BLaER1 (cell line): Measurements from ENCODE around the gene SHBG.
A peak's percentile ranks its signal among the peaks of the same experiment; 100 is the strongest.

Experiments
- H3K27ac ChIP-seq: shearing (Covaris generic); formaldehyde crosslinking; 2 replicates; pipeline ENCODE4 v1.8.1; 2022
- H3K27me3 ChIP-seq: shearing (Covaris generic); formaldehyde crosslinking; 2 replicates; pipeline ENCODE4 v1.8.1; 2022
- H3K36me3 ChIP-seq: shearing (Covaris generic); formaldehyde crosslinking; 2 replicates; pipeline ENCODE4 v1.8.1; 2022
- H3K4me1 ChIP-seq: shearing (Covaris generic); formaldehyde crosslinking; 2 replicates; pipeline ENCODE4 v1.8.1; 2022
- H3K4me2 ChIP-seq: shearing (Covaris generic); formaldehyde crosslinking; 2 replicates; pipeline ENCODE4 v1.8.1; 2022
- H3K4me3 ChIP-seq: shearing (Covaris generic); formaldehyde crosslinking; 2 replicates; pipeline ENCODE4 v1.8.1; 2022
- H3K9ac ChIP-seq: shearing (Covaris generic); formaldehyde crosslinking; 2 replicates; pipeline ENCODE4 v1.8.1; 2022
- H3K9me3 ChIP-seq: shearing (Covaris generic); formaldehyde crosslinking; 2 replicates; pipeline ENCODE4 v1.8.1; 2022
- H4K20me1 ChIP-seq: shearing (Covaris generic); formaldehyde crosslinking; 2 replicates; pipeline ENCODE4 v1.8.1; 2022
- Cebpa-rat ChIP-seq: shearing (Covaris generic); IDR thresholded peaks from 2 replicates; pipeline ENCODE4 v1.8.1; 2022

The SHBG gene

DNA sequence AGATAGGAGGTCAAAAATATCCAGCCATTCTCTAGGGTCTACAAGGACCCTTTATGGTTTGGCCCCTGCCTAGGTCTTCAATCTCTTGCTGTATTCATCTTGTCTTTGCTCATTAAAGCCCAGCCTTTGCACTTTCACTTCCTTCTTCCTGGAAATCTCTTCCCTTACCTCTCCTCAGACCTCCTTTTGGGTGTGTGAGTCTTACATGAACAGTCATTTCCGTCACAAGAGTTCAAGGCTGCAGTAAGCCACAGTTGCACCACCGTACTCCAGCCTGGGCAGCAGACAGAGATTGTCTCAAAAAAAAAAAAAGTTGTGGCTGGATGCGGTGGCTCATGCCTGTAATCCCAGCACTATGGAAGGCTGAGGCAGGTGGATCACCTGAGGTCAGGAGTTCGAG, 14.8 kb downstream of the SHBG start:
- no peak overlapping the region for H3K9ac ChIP-seq
- peaks cover 9% of the 10 kb centered on the region; the same call in 1 of the 2 replicates for H3K4me1 ChIP-seq
- H3K4me2 ChIP-seq: peak overlapping the region; percentile 27
- H4K20me1 ChIP-seq: no peaks in the 10 kb centered on the region
- no peak overlapping the region for H3K27ac ChIP-seq
- H3K9me3 ChIP-seq: no peaks in the 10 kb centered on the region
- H3K36me3 ChIP-seq: no peaks in the 10 kb centered on the region
- no peak for TF ChIP-seq Cebpa-rat
- no peak overlapping the region for H3K4me3 ChIP-seq
- H3K27me3 ChIP-seq: peaks cover 12% of the 10 kb centered on the region

DNA sequence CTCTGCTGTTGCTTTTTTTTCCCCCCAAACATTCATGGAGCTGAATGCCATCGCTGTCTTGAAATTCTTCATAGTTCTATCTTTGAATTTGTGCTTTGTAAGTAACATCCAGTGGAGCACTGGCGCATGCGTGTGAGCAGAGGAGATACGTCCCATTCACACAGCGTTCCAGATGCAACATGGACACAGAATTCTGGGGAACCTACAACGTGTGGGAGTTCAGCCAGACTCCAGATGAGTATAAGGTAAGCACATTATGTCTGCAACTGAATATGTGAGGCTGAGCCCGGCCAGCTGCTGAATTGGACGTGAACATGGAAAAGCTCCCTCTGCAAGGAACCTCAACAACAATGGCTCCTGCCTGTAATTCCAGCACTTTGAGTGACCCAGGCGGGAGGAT, 16.5 kb downstream of the SHBG start:
- Histone ChIP-seq H3K4me1 (peaks cover 24% of the 10 kb centered on the region), H3K9me3 (no peaks in the 10 kb centered on the region), H3K9ac (no peak overlapping the region), H4K20me1 (peaks cover 11% of the 10 kb centered on the region), H3K4me3 (no peak overlapping the region), H3K27ac (no peak overlapping the region), H3K27me3 (peaks cover 29% of the 10 kb centered on the region), H3K4me2 (no peak overlapping the region), H3K36me3 (no peaks in the 10 kb centered on the region)
- TF ChIP-seq Cebpa-rat: no peak

DNA sequence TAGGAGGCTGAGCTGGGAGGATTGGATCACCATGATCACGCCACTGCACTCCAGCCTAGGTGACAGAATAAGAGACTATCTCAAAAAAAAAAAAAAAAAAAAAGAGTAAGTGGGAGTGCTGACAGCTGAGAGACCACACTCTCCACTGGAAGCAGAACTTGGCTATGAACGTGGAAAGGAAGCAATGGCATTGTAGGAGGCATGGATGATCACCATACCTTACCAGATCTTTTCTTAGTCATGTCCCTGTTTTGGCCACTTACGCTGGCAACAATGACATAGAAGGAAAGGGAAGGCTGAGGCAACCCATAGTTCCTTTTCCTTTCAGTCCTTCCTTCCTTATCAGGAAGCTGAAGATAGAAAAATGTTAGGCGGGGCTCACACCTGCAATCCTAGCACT, 17.1 kb downstream of the SHBG start:
- H3K4me3 ChIP-seq: no peak overlapping the region
- H3K4me2 ChIP-seq: no peak overlapping the region
- H4K20me1 ChIP-seq: peaks cover 17% of the 10 kb centered on the region
- H3K9ac ChIP-seq: no peak overlapping the region
- H3K4me1 ChIP-seq: peaks cover 29% of the 10 kb centered on the region
- TF ChIP-seq Cebpa-rat: no peak
- no peaks in the 10 kb centered on the region for H3K9me3 ChIP-seq
- peaks cover 35% of the 10 kb centered on the region for H3K27me3 ChIP-seq
- no peaks in the 10 kb centered on the region for H3K36me3 ChIP-seq
- no peak overlapping the region for H3K27ac ChIP-seq

DNA sequence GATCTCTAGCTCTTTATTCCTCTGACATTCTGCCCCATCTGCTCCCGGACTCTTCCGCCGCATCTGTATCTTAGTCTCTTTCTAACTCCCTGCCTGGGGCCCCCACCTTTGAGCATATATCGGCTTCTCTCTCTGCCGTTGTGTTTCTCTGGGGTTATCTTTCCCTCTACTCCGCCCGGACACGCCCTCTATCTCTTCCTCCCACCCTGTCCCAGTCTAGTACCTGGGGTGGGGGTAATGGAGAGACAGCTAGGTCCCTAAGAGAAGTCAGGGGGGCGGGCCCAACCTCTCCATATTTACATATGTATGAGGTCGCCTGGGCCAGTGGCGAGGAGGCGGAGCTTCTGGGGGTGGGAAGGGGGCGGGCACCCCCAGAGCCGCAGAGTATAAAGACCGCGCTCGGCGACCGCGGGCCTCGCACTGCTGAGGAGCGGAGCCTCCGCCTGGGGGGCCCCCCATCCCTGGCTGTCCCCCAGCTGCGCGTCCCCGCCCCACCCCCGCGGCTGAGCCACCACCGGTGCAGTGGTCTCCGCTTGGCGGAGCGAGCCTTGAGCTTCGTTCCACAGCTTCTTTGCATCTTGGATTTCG, 20.7 kb downstream of the SHBG start, which contains the start of gene ATP1B2:
Gene ATP1B2 (plus strand): TSS at position 418 of the 588 bp plus-strand sequence. CDS start 593 bp downstream, outside the sequence.
- no peak for TF ChIP-seq Cebpa-rat
- Histone ChIP-seq H3K4me3 (peak within 1 kb of the TSS; percentile 58), H3K27ac (no peak within 1 kb of the TSS), H3K36me3 (no peaks in the 10 kb centered on the region), H4K20me1 (peaks cover 30% of the 10 kb centered on the region), H3K4me2 (peak within 1 kb of the TSS; percentile 92), H3K9me3 (no peaks in the 10 kb centered on the region), H3K4me1 (peaks cover 27% of the 10 kb centered on the region), H3K27me3 (peaks cover 69% of the 10 kb centered on the region), H3K9ac (no peak within 1 kb of the TSS)

DNA sequence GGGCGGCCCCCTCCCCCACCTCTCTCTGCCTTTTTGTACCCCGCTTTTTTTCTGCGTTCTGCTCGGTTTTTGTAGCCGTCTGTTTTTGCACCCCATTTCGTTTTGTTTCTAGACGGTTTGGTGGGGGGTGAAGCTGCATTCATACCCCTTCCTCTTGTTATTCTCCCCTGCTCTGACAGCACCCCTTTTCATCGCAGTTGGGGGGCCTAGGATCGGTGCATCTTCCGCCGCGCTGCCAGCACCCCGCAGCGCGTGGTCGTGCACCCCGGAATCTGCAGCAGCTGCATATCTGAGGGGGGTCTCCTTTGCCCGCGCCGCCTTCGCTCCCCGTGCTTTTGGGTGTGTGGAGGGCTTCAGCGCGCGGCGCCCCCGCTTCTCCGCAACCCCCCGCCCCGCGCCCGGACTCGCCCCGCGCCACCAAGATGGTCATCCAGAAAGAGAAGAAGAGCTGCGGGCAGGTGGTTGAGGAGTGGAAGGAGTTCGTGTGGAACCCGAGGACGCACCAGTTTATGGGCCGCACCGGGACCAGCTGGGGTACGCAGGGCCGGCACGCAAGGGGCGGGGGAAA, 21.2 kb downstream of the SHBG start:
- Histone ChIP-seq H3K4me1 (peaks cover 28% of the 10 kb centered on the region), H4K20me1 (peaks cover 30% of the 10 kb centered on the region), H3K9ac (no peak overlapping the region), H3K4me3 (peak overlapping the region; percentile 58), H3K36me3 (no peaks in the 10 kb centered on the region), H3K27ac (no peak overlapping the region), H3K27me3 (peaks cover 69% of the 10 kb centered on the region), H3K4me2 (peak overlapping the region; percentile 92), H3K9me3 (no peaks in the 10 kb centered on the region)
- no peak for TF ChIP-seq Cebpa-rat

DNA sequence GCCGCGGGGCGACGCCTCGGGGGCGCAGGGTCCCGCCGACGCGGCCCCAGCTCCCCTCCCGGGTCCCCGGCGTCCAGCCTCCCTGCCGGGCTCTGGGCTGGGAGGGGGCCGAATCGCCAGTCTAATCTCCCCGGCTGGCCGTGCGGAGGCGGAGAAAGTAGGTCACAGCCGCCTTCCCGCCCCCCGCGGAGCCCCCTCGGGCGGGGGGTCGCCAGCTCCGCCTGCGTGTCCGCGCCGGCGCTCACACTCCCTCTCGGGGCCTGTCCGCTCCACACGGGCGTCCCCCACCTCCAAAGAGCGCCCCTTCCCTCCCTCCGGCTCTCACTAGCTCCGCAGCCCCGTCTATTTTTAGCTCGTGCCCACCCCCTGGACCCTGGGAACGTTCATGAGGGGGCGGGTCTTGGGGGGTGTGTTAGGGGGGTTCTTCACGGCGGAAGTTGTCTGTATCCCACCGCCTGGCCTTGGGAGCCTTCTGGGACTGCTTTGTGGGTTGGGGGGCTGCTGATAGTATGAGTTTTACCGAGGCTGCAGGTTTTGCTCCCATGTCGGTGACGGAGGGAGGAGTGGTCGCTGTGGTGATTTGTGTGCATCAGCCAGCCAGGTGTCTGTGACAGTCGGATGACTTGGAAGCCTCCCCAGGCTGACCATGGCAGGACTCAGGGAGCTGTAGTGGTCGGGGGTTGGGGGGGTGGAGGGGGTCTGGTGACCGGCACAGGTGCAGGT, 21.9 kb downstream of the SHBG start:
- H3K36me3 ChIP-seq: no peaks in the 10 kb centered on the region
- H3K4me3 ChIP-seq: peak overlapping the region; percentile 58
- peaks cover 30% of the 10 kb centered on the region for H4K20me1 ChIP-seq
- no peaks in the 10 kb centered on the region for H3K9me3 ChIP-seq
- no peak overlapping the region for H3K27ac ChIP-seq
- peaks cover 69% of the 10 kb centered on the region for H3K27me3 ChIP-seq
- TF ChIP-seq Cebpa-rat: no peak
- H3K4me1 ChIP-seq: peaks cover 28% of the 10 kb centered on the region
- H3K4me2 ChIP-seq: peak overlapping the region; percentile 92
- no peak overlapping the region for H3K9ac ChIP-seq

DNA sequence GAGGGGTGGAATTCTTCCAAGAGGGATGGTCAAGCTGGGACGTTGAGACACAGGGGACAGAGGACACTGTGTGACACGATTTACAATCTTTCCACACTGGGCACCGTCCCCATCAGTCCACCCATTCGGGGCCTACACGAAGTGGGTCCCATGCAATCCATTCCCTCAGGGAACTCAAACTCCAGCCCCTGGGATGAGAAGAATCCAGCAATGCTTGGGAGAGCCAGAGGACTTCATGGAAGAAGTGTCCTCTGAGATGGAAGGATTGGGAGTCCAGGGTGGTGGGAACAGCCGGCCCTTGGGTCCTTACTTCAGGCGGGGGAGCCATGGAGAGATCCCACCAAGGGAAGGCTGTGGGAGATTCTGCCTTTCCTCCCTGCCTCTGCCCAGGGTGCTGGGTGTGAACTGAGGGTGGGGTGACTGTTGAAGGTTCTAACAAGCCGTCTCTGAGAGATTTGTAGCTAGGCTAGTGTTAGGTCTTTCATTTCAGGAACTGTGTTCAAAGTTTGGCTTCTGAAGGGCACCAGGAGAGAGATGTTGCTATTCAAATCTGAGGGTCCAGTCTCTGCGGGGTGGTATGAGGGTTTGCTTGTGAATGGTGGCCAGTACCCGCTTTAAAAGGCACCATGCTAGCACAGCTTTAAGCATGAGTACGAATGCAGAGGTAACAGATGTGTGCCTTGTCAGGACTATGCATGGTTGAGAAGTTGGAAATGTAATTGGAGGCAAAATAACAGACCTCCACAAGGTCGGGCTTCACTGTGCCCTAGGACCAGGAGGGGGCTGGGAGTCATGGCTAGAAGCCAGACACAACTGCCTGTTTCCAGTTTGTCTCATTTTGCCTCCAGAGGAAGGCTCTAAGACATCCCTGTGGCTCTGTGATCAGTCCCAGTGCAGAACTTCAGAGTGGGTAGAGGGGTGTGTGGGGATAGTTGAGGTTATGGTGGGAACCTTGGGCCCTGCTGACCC, 22.7 kb downstream of the SHBG start:
- Histone ChIP-seq H3K4me2 (no peak overlapping the region), H3K4me3 (no peak overlapping the region), H3K9ac (no peak overlapping the region), H3K9me3 (no peaks in the 10 kb centered on the region), H3K27me3 (peaks cover 69% of the 10 kb centered on the region), H3K36me3 (no peaks in the 10 kb centered on the region), H3K27ac (no peak overlapping the region), H3K4me1 (peaks cover 30% of the 10 kb centered on the region), H4K20me1 (peaks cover 30% of the 10 kb centered on the region)
- no peak for TF ChIP-seq Cebpa-rat

DNA sequence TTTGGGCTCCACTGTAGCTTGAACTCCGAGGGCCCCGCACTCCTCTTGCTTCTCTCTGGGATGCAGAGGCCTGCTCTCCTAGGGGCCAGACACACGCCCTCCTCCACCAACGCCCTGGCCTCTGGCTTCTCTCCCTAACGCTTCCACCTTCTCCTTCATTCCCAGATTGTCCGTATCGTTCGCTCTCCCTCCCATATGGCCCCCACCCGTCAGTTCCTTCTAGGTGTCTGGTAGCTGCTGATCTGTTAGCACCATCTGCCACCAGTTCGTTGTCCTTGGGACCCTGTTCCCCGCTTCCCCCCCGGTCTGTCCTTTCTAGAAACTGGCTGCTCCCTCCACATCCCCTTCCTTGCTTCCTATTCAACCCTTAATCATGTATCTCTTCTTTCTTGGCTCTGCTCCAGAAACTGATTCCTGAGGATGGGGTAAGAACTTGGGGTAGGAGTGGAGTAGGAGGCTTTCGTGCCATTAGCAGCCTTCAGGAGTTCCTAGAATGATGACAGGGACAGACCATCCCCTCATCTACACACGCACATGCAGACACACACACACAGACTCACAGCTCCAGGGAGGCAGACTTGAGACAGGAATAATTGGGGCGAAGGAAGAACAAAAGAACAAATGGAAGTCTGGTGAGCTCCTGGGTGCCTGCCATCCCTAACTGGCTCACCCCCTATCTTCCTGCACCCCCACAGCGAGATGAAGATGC, 25.1 kb downstream of the SHBG start:
- Histone ChIP-seq H4K20me1 (peaks cover 29% of the 10 kb centered on the region), H3K27me3 (peaks cover 54% of the 10 kb centered on the region), H3K4me3 (no peak overlapping the region), H3K9ac (no peak overlapping the region), H3K4me2 (peak overlapping the region; percentile 55), H3K4me1 (peaks cover 28% of the 10 kb centered on the region), H3K27ac (no peak overlapping the region), H3K9me3 (no peaks in the 10 kb centered on the region), H3K36me3 (no peaks in the 10 kb centered on the region)
- TF ChIP-seq Cebpa-rat: no peak

DNA sequence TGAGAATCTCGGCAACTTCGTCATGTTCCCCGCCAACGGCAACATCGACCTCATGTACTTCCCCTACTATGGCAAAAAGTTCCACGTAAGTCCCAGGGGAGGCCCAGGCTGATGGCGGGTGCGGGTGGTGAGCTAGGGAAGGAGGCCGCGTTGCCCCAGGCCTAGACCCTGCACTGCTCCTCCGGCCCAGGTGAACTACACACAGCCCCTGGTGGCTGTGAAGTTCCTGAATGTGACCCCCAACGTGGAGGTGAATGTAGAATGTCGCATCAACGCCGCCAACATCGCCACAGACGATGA, 25.6 kb downstream of the SHBG start:
- Histone ChIP-seq H4K20me1 (peaks cover 25% of the 10 kb centered on the region), H3K36me3 (no peaks in the 10 kb centered on the region)
- no peak for TF ChIP-seq Cebpa-rat

More for the DNA sequence above, 25.6 kb downstream of the SHBG start:
- Histone ChIP-seq H3K9ac (no peak overlapping the region), H3K27me3 (peaks cover 49% of the 10 kb centered on the region), H3K4me1 (peaks cover 23% of the 10 kb centered on the region), H3K4me3 (no peak overlapping the region), H3K27ac (no peak overlapping the region), H3K9me3 (no peaks in the 10 kb centered on the region), H3K4me2 (peak overlapping the region; percentile 55)
